Neural cell (in vitro differentiated cells): ENCODE measurements around the gene ARAP2.

ENCODE experiments used
- CTCF ChIP-seq: fragments of 450-650 bp; IDR thresholded peaks from 2 replicates; pipeline ENCODE4 v1.5.1; 2014; ENCODE audit warnings: antibody characterized with exemption, mild to moderate bottlenecking, moderate library complexity; ENCODE audit not compliant: poor library complexity, severe bottlenecking
- EP300 ChIP-seq: fragments of 450-650 bp; conservative IDR thresholded peaks from 2 replicates; pipeline ENCODE4 v1.6.1; 2014; ENCODE audit warnings: antibody characterized with exemption, mild to moderate bottlenecking, moderate library complexity; ENCODE audit not compliant: poor library complexity, severe bottlenecking
- EZH2 ChIP-seq: fragments of 200-600, 300-800 bp; shearing (Covaris generic), sonication (generic); IDR thresholded peaks from 2 replicates; pipeline ENCODE4 v1.6.1; 2014; ENCODE audit warnings: antibody characterized with exemption, low read length, borderline replicate concordance, mild to moderate bottlenecking; ENCODE audit not compliant: insufficient read depth, poor library complexity, severe bottlenecking
- POLR2AphosphoS5 ChIP-seq: IDR thresholded peaks from 2 replicates; pipeline ENCODE4 v1.6.1; 2012
- REST ChIP-seq: IDR thresholded peaks from 2 replicates; pipeline ENCODE4 v1.6.1; 2012; ENCODE audit warnings: borderline replicate concordance
- SMC3 ChIP-seq: fragments of 450-650 bp; conservative IDR thresholded peaks from 2 replicates; pipeline ENCODE4 v1.6.1; 2014; ENCODE audit warnings: antibody characterized with exemption, mild to moderate bottlenecking, moderate library complexity; ENCODE audit not compliant: poor library complexity
- TAF1 ChIP-seq: IDR thresholded peaks from 2 replicates; pipeline ENCODE4 v1.6.1; 2012; ENCODE audit warnings: low read depth

- TF ChIP-seq CTCF = no peak
- TF ChIP-seq EP300 = no peak
- no peak for TF ChIP-seq POLR2AphosphoS5
- TF ChIP-seq TAF1 = no peak
- TF ChIP-seq REST = no peak
- TF ChIP-seq EZH2 = no peak
- TF ChIP-seq SMC3 = no peak
Measured at GRCh38 chr4:36267486-36268268, 23.4 kb upstream of the ARAP2 start.
